A549 (cell line): ENCODE results near the gene COMTD1.
"Not testable (repeated sequence)": the region's sequence is repeated elsewhere in the genome, so short reads cannot be mapped to it uniquely, and the experiment has no call there.

Experiments used
- CHD2 ChIP-seq: fragments of 150-350 bp; IDR thresholded peaks from 2 replicates; pipeline ENCODE4 v1.6.1; 2014; ENCODE audit warnings: low read length; ENCODE audit not compliant: partially characterized antibody
- CHD4 ChIP-seq: fragments of 200-600 bp; sonication (generic); IDR thresholded peaks from 2 replicates; pipeline ENCODE4 v1.6.1; 2016; ENCODE audit warnings: antibody characterized with exemption, mild to moderate bottlenecking, borderline replicate concordance
- CTCF ChIP-seq: fragments of >200 bp; sonication (Bioruptor Twin); formaldehyde crosslinking; IDR thresholded peaks from 3 replicates; pipeline ENCODE4 v1.5.1; 2016
- EP300 ChIP-seq, 2 experiments: fragments of >200 bp; sonication (Bioruptor Twin); formaldehyde crosslinking; IDR thresholded peaks; 2 replicates in 1 of 2; 3 replicates in 1 of 2; pipeline ENCODE4 v1.6.1; 2016 to 2017
- HOXB5 ChIP-seq: fragments of 250-450 bp; sonication (Bioruptor Pico); IDR thresholded peaks from 2 replicates; pipeline ENCODE4 v1.5.0; 2020; ENCODE audit warnings: mild to moderate bottlenecking, moderate library complexity
- PHF8 ChIP-seq: fragments of 200-600 bp; sonication (generic); IDR thresholded peaks from 2 replicates; pipeline ENCODE4 v1.6.1; 2016; ENCODE audit warnings: low read depth, mild to moderate bottlenecking, antibody characterized with exemption, moderate library complexity, borderline replicate concordance
- POLR2A ChIP-seq: IDR thresholded peaks from 2 replicates; pipeline ENCODE4 v1.6.1; 2012; ENCODE audit warnings: mild to moderate bottlenecking, low read length
- RAD21 ChIP-seq, 2 experiments: fragments of >200 bp in 1 of 2; sonication (Bioruptor Twin) in 1 of 2; formaldehyde crosslinking in 1 of 2; IDR thresholded peaks in 1 of 2; conservative IDR thresholded peaks in 1 of 2; 2 replicates in 1 of 2; 3 replicates in 1 of 2; pipeline ENCODE4 v1.6.1; 2012 to 2018; ENCODE audit warnings: inconsistent platforms in 1 of 2
- RCOR1 ChIP-seq: fragments of 150-350 bp; IDR thresholded peaks from 2 replicates; pipeline ENCODE4 v1.6.1; 2014; ENCODE audit warnings: antibody characterized with exemption, low read length, low read depth
- RNF2 ChIP-seq: fragments of 200-600 bp; sonication (generic); IDR thresholded peaks from 2 replicates; pipeline ENCODE4 v1.6.1; 2016; ENCODE audit warnings: low read depth, mild to moderate bottlenecking, antibody characterized with exemption, moderate library complexity, borderline replicate concordance
- SMC3 ChIP-seq: fragments of >200 bp; sonication (Bioruptor Twin); formaldehyde crosslinking; IDR thresholded peaks from 3 replicates; pipeline ENCODE4 v1.6.1; 2018; ENCODE audit warnings: inconsistent platforms
- USF2 ChIP-seq: fragments of 450-650 bp; IDR thresholded peaks from 2 replicates; pipeline ENCODE4 v1.6.1; 2014; ENCODE audit warnings: antibody characterized with exemption
- TF ChIP-seq, protein P1 (sequence below): fragments of 200-600 bp; sonication (generic); IDR thresholded peaks from 2 replicates; pipeline ENCODE4 v1.6.1; 2016; ENCODE audit warnings: antibody characterized with exemption, mild to moderate bottlenecking, moderate library complexity

DNA sequence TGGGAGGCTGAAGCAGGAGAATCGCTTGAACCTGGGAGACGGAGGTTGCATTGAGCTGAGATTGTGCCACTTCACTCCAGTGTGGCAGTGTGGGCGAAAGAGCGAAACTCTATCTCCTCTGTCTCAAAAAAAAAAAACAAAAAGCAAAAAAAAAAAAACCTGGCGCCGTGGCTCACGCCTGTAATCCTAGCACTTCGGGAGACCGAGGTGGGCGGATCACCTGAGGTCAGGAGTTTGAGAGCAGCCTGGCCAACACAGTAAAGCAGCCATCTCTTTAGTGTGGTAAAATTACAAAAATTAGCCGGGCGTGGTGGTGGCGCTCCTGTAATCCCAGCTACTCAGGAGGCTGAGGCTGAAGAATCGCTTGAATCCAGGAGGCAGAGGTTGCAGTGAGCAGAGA lies 29.1 kb downstream of the COMTD1 start:
- TF ChIP-seq CTCF; PHF8; SMC3; EP300 (IDR thresholded peaks at IDR 0.05); CHD2; RAD21 (conservative IDR thresholded peaks at IDR 0.05 in 1 of 2, IDR thresholded peaks at IDR 0.05 in 1 of 2); RCOR1; CHD4; POLR2A; USF2; HOXB5 (CRISPR knock-in tag); RNF2: not testable (repeated sequence)
- TF ChIP-seq, protein P1, sequence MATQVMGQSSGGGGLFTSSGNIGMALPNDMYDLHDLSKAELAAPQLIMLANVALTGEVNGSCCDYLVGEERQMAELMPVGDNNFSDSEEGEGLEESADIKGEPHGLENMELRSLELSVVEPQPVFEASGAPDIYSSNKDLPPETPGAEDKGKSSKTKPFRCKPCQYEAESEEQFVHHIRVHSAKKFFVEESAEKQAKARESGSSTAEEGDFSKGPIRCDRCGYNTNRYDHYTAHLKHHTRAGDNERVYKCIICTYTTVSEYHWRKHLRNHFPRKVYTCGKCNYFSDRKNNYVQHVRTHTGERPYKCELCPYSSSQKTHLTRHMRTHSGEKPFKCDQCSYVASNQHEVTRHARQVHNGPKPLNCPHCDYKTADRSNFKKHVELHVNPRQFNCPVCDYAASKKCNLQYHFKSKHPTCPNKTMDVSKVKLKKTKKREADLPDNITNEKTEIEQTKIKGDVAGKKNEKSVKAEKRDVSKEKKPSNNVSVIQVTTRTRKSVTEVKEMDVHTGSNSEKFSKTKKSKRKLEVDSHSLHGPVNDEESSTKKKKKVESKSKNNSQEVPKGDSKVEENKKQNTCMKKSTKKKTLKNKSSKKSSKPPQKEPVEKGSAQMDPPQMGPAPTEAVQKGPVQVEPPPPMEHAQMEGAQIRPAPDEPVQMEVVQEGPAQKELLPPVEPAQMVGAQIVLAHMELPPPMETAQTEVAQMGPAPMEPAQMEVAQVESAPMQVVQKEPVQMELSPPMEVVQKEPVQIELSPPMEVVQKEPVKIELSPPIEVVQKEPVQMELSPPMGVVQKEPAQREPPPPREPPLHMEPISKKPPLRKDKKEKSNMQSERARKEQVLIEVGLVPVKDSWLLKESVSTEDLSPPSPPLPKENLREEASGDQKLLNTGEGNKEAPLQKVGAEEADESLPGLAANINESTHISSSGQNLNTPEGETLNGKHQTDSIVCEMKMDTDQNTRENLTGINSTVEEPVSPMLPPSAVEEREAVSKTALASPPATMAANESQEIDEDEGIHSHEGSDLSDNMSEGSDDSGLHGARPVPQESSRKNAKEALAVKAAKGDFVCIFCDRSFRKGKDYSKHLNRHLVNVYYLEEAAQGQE: not testable (repeated sequence)
